Activated CD8-positive, alpha-beta memory T cell treated with anti-CD3 and anti-CD28 coated beads for 24 hours (primary cell): ENCODE data around the gene KLF18.
"Not testable (repeated sequence)": the region's sequence is repeated elsewhere in the genome, so short reads cannot be mapped to it uniquely, and the experiment has no call there.

ENCODE experiments used
- DNase-seq: peaks from one replicate; pipeline ENCODE4 v3.0.0-alpha.2; 2020

Gene KLF18

DNA sequence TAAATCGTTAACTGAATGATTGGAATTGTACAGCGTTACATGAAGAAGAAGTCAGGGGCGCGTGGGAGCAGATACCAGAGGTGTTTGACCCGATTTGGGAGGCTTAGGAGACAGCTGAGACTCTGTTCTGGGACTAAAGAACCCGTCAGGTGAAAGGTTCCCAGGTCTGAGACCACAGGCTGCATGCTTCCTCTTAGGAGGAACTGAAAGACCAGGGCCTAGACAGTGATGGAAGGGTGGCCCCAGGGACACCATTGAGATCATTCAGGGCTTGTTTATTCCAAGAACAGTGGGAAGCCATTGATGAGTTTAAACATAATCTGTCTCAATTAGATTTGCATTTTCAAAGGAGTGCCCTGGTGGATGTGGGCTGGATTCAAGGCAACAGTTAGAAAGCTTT, 21.9 kb downstream of the KLF18 start:
- no peak for DNase-seq

DNA sequence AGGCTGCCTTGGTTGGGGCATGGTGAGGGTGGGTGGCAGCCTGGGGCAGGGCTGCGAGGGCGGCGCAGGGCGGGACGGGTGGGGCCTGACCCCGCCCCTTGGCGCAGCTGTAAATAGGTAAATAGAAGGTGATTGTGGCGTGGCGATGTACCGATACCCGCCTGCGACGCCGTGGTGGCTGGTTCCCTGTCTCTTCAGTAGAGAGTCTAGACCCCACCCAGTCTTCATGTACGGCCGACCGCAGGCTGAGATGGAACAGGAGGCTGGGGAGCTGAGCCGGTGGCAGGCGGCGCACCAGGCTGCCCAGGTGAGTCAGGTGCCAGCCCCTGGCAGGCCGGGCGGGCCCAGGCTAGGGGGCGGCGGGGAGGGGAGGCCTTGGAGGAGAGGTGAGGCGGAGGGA, 22.7 kb downstream of the KLF18 start, which contains the start of gene KLF17:
Gene KLF17, plus strand, starts transcription at position 140 of the 400 bp plus-strand sequence. Its CDS starts 87 bp downstream, at position 227.
- DNase-seq: no peak

DNA sequence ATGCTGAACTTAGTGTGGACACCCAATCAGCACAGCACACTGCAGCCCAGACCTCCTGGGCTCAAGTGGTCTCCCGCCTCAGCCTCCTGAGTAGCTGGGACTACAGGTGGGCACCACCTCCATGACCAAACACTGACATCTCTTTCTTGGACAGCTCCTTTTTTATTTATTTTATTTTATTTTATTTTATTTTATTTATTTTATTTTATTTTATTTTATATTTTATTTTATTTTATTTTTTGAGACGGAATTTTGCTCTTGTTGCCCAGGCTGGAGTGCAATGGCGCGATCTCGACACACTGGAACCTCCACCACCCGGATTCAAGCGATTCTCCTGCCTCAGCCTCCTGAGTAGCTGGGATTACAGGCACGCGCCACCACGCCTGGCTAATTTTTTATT, 24.2 kb downstream of the KLF18 start:
- DNase-seq: not testable (repeated sequence)

DNA sequence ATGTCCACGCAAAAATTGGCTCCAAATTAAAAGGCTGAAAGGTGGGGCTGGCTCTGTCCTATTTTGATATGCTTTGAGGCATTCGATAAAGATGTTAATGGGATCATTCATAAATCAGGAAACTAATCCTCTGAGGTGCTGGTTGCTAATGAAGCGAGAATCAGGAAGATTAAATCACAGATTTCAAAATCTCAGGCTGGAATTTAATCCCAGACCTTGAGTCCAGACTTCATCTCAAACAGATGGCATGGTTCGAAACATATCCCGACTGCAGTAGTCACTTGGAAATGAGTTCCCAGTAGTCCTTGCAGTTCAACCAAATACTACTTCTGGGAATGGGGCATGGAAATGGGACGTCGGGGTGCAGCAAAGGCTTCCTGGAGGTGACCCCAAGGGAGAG, 27.3 kb downstream of the KLF18 start:
- no peak for DNase-seq

DNA sequence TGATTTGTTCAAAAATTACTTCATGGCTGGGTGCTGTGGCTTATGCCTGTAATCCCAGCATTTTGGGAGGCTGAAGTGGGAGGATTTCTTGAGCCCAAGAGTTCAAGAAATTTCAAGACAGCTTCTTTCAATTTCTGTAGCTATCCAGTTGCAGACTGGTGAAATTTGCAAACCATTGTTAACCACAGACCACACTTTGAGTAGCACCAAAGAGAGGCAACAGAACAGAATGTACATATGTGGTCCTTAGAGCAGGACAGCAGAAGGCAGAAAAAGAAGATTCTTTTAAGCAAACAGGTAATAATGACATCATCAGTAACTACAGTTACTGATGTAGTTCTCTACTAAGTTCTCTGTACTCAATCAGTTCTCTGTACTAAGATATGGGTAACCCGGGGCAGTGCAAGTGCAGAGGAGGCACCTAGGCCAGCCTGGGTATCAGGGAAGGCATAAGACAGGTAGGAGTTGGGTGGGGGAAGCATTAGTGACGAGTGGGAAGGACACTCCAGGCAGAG, 28.3 kb downstream of the KLF18 start:
- no peak for DNase-seq

DNA sequence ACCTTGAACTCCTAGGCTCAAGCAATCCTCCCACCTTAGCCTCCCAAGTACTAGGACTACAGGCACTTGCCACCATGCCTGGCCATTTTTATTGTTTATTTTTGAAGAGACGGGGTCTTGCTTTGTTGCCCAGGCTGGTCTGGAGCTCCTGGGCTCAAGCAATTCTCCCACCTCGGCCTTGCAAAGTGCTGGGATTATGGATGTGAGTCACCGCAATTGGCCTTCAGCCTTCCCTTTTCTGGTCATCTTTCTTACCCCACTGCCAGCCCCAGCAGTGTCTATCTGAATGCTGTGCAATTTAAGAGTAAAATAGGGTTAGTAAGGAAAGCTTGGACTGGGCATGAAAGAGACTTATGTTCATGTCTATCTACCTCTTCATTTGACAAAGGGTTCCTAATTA, 28.9 kb downstream of the KLF18 start:
- DNase-seq: no peak

DNA sequence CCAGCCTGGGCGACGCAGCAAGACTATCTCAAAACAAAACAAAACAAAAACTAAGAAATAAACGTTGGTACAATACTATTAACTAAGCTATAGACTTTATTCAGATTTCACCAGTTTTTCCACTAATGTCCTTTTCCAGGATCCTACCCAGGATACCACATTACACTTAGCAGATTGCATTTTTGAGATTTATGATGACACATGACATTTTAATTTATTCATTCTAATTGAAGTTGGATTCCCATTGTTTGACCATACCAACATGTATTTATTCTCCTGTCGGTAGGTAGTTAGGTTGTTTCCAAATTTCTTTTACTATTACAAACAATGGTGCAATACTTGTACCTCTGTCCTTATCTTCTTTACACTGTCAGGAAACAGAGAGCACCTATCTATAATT, 29.6 kb downstream of the KLF18 start:
- no peak for DNase-seq

DNA sequence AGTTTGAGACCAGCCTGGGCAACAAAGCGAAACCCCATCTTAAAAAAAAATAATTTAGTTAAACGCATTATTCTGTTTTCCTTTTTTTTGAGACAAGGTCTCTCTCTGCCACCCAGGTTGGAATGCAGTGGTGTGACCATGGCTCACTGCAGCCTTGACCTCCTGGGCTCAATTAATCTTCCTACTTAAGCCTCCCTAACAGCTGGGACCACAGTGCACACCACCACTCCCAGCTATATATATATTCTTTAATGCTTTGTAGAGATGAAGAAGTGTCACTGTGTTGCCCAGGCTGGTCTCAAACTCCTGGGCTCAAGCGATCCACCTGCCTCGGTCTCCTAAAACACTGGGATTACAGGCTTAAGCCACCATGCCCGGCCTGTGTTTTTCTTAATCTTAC, 30.5 kb downstream of the KLF18 start:
- no peak for DNase-seq

DNA sequence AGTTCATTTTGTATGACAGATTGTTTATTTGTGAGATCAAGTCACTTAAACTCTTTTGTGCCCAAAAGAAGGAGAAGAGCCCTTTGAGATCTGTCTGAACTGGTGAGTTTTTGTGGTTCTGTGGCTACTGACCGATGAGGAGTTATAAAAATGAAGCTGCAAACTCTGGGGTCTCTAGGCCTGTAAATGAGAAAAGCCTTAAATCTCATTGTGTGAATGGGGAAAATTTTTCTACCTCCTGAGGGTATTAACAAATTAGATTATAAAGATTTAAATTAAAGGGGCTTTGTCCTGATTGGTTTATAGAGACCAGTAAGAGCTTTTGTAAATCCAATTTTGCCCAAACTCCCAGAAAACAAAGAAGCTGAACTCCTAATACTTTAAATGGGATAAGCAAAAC, 32.5 kb downstream of the KLF18 start:
- no peak for DNase-seq

DNA sequence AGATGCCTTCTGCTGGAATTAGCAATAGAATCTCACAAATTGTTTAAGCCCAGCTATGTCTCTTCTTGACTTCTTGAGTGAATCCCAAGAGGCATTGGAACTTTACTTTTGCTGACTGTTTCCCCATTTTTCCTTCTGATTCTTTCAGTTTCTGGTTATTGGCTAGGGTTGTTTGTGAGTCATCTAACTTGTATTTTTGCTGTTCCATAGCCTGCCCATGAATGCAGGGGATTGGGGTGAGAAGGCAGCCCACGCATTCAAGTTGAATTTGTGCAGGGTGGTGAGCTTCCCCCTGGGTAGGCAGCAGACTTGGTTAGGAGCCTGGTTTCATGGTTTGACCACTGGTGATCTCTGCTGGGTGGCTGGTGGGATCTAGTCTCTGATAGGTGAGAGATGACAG, 33.2 kb downstream of the KLF18 start:
- no peak for DNase-seq

DNA sequence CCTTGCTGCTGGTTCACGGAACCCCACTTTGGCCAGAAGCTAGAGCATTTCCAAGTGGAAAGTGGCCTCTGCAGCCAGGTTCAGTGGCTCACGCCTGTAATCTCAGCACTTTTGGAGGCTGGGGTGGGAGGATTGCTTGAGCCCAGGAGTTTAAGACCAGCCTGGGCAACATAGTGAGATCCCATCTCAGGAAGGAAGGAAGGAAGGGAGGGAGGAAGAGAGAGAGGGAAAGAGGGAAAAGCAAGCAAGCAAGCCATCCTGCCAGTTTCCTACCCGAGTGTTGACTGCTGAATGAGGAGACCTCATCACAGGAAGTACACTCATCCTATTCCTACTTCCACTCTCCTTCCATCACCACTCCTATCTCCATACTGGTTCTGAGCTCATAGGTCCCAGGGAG, 35.6 kb downstream of the KLF18 start:
- no peak for DNase-seq

DNA sequence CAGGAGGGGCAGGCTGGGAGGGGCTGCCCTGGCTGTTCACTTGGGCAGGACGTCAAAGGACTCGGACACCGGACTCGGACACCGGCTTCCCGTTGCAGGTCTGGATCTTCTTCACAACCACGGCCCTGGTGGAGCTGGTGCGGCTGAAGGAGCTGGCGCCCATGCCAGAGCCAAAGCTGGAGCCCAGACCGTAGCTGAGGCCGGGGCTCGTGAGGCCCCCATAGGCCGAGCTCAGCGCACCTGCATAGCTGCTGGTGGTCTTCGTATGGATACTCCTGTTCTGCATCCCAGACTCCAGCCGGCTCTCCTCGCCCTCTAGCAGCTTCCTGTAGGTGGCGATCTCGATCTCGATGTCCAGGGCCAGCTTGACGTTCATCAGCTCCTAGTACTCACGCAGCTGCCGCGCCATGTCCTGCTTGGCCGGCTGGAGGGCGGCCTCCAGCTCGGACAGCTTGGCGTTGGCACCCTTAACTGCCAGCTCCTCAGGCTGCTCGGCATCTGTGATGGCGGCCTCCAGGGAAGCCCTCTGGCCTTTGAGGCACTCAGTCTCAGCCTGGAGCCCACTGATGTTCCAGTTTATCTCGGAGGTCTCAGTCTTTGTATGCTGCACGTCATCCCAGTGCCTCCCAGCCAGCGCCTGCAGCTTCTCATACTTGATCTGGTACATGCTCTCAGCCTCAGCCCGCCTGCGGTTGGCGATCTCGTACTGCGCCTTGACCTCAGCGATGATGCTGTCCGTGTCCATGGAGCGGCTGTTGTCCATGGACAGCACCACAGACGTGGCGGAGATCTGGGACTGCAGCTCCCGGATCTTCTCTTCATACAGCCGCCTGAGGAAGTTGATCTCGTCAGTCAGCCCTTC, 37.9 kb downstream of the KLF18 start:
- no peak for DNase-seq

DNA sequence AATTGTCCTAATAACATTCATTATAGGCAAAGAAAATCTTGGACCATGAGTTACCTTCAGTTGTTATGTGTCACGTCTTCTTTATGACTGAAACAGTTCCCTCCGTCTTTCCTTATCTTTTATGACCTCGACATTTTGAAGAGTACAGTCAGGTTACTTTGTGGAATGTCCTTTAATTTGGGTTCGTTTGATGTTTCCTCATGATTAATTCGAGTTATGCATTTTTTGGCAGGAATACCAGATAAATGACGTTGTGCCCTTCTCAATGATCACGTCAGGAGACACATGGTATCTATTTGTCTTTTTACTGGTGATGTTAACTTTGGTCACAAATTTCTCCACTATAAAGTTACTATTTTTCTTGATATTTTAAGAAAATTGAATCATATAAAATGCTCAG, 40.1 kb downstream of the KLF18 start:
- DNase-seq: no peak

DNA sequence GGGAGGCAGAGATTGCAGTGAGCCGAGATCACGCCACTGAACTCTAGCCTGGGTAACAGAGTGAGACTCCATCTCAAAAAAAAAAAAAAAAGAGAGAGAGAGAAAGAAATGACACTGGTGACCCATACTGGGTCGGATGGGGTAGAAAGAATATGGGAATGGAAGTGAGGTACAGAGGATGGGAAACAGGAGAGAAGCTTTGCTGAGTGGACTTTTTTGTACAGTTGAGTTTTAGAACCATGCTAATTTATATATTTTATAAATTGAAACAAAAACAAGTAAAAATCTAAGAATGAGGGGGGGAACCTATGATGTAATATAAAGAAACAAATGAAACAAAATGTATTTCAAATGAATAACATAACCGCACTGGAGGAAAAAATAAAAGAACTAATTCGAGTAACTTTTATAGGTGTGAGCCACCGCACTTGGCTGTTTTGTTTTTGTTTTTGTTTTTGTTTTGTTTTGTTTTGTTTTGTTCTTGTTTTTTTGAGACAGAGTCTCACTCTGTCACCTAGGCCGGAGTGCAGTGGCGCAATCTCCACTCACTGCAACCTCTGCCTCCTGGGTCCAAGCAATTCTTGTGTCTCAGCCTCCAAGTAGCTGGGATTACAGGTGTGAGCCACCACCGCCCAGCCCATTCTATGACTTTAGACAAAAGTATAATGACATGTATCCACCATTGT, 41.1 kb downstream of the KLF18 start:
- DNase-seq: no peak

DNA sequence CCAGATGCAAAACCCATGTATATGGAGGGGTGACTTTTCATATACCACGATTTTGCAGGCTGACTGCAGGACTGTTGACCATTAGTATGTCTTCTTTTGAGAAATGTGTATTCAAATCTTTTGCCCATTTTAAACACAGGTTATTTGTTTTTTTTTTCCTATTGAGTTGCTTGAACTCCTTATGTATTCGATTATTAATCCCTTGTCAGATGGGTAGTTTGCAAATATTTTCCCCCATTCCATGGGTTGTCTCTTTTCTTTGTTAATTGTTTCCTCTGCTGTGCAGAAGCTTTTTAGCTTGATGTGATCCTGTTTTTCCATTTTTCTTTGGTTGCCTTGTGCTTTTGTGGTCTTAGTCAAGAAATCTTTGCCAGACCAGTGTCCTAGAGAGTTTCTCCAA, 47.4 kb downstream of the KLF18 start:
- DNase-seq: no peak

DNA sequence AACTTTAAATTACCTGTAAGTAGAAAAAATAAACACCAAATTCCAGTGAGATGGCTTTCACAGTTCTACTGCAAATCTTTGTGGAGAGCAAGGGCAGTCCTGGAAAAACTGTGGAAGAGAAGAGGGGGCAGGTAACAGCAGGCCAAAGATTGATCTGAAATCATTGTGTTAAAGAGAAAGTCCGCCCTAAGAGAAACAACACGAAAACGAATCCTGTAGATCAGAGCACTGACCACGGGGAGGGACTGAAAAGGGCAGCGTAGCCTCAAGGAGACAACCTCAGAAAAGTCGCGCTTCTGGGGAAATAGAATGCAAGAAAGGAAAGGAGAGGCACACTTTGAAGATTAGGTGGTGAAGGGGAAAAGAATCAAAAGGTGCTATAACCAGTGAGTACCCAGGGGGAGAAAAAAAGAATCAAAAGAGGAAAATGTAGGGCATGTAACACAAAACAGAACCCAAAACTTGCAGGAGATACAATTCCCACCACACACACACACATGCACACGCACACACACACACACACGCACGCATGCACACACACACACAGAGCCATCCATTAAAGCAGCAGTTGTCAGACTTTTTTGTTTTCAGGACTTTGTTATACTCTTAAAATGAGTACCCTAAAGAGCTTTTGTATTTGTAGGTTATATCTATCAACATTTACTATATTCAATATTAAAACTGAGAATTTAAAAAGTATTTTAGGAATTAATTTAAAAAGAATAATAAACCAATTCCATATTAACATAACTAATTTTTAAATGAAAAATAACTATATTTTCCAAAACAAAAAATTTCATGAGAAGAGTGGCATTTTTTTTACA, 50.8 kb downstream of the KLF18 start:
- DNase-seq: no peak

DNA sequence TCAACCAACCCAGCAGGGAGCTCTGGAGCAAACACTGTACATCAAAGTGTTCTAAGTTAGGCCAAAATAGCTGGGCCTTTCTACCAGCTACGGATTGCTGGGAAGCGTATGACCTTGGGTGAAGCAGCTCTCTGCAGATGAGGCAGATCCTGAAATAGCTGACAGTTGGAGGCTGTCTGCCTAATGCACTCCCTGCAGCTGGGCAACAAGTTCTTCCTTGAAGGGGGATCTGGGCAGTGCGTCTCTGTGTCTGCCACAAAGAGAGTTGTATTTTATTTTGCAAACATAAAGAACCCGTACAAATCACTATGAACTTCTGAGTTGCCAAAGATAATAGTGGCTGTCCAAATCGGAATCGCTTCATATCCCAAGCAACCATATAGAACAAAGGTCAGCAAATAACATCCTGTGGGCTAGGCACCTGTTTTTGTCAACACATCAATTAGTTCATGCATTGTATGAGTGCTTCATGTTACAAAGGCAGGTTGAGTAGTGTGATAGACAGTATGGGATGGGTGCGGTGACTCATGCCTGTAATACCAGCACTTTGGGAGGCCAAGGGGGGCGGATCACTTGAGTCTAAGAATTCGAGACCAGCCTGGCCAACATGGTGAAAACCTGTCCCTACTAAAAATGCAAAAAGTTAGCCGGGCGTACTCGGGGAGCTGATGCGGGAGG, 51.9 kb downstream of the KLF18 start:
- DNase-seq: no peak
